Urinary bladder (tissue), 4 donors: Measurements from ENCODE around the gene CCDC40. TPM values are rescaled to one million over a fixed set of nuclear protein-coding genes. Genes with fewer than 3 reads are reported as not detected.

Experiments
- DNase-seq: peaks from one replicate; pipeline ENCODE4 v3.0.0-alpha.2; 2015; ENCODE audit errors: extremely low spot score
- H3K27ac ChIP-seq: one replicate; pipeline ENCODE4 v1.5.1; 2013; ENCODE audit warnings: low read depth, mild to moderate bottlenecking, moderate library complexity
- H3K36me3 ChIP-seq: one replicate; pipeline ENCODE4 v1.6.1; 2013; ENCODE audit warnings: mild to moderate bottlenecking, moderate library complexity; ENCODE audit not compliant: insufficient read depth
- H3K4me1 ChIP-seq: one replicate; pipeline ENCODE4 v1.6.1; 2013; ENCODE audit warnings: mild to moderate bottlenecking, moderate library complexity; ENCODE audit not compliant: insufficient read depth
- H3K4me3 ChIP-seq: one replicate; pipeline ENCODE4 v1.5.1; 2013; ENCODE audit warnings: low read depth, low read length
- WGBS: extraction: QIAGEN DNeasy Blood & Tissue Kit; methylation state at CpG from one replicate; pipeline ENCODE4 v1.1.7; 2013; 5-methylcytosine and 5-hydroxymethylcytosine counted together
- polyA plus RNA-seq: library from polyadenylated mRNA; stranded (reverse); fragments of 200-250 nt; gene quantifications from one replicate; pipeline ENCODE4 v1.2.3, GENCODE V29; 2013
- total RNA-seq: library from RNA; depleted of rRNA; stranded (reverse); fragments of >200 nt; gene quantifications from one replicate; pipeline ENCODE4 v1.2.3, GENCODE V29; 2014
- donor health status: healthy with polysubstance abuse.
- donor health status: healthy.

CCDC40 gene, protein sequence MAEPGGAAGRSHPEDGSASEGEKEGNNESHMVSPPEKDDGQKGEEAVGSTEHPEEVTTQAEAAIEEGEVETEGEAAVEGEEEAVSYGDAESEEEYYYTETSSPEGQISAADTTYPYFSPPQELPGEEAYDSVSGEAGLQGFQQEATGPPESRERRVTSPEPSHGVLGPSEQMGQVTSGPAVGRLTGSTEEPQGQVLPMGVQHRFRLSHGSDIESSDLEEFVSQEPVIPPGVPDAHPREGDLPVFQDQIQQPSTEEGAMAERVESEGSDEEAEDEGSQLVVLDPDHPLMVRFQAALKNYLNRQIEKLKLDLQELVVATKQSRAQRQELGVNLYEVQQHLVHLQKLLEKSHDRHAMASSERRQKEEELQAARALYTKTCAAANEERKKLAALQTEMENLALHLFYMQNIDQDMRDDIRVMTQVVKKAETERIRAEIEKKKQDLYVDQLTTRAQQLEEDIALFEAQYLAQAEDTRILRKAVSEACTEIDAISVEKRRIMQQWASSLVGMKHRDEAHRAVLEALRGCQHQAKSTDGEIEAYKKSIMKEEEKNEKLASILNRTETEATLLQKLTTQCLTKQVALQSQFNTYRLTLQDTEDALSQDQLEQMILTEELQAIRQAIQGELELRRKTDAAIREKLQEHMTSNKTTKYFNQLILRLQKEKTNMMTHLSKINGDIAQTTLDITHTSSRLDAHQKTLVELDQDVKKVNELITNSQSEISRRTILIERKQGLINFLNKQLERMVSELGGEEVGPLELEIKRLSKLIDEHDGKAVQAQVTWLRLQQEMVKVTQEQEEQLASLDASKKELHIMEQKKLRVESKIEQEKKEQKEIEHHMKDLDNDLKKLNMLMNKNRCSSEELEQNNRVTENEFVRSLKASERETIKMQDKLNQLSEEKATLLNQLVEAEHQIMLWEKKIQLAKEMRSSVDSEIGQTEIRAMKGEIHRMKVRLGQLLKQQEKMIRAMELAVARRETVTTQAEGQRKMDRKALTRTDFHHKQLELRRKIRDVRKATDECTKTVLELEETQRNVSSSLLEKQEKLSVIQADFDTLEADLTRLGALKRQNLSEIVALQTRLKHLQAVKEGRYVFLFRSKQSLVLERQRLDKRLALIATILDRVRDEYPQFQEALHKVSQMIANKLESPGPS
- total RNA-seq (8.0 TPM), polyA plus RNA-seq (2.2 TPM)

DNA sequence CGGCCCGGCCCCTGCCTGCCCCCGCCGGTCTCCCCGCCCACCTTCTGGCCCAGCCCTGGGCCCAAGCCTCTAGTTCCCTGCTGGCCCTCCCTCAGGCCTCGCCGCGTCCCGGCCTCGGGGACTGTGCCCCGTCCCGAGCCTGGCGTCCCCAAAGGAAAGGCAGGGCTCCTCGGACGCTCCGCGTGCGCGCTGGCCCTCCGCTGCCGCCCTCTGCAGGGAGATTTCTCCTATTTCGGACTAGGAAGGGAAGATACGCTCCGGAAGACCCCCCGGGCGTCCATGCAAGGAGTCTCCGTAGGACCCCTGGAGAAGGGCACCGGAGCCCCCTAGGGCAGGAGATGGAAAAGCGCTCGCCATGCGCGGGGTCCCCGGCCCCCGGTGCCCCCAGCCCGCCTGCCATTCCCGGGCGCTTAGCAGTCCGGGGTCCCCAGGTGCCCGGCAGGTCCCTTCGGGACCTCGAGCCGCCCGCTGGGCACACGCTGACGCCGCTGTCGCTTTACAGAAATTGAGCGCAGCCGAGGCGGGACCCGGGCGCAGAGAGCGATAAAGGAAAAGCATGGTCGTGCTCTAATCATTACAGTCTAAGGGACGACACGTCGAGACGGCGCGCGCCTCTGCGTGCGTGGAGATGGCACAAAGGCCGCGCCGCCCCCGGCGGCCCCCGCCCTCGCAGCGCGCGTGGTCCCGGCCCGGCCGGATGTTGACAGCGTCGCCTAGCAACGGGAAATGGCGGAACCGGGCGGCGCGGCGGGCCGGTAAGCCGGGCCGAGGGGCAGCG, at the start of gene CCDC40:
Gene CCDC40, plus strand, starts transcription at position 706 of the 778 bp plus-strand sequence. Its CDS starts 21 bp downstream, at position 727.
- peak within 1 kb of the TSS; percentile 90 for H3K27ac ChIP-seq
- WGBS, result under 1% methylated on average over 89 of the region's 89 CpGs
- peak within 1 kb of the TSS; percentile 97 for H3K4me3 ChIP-seq
- H3K4me1 ChIP-seq, result peaks cover 1% of the 10 kb centered on the region
- peak; percentile 40 for DNase-seq
- no peaks in the 10 kb centered on the region for H3K36me3 ChIP-seq

DNA sequence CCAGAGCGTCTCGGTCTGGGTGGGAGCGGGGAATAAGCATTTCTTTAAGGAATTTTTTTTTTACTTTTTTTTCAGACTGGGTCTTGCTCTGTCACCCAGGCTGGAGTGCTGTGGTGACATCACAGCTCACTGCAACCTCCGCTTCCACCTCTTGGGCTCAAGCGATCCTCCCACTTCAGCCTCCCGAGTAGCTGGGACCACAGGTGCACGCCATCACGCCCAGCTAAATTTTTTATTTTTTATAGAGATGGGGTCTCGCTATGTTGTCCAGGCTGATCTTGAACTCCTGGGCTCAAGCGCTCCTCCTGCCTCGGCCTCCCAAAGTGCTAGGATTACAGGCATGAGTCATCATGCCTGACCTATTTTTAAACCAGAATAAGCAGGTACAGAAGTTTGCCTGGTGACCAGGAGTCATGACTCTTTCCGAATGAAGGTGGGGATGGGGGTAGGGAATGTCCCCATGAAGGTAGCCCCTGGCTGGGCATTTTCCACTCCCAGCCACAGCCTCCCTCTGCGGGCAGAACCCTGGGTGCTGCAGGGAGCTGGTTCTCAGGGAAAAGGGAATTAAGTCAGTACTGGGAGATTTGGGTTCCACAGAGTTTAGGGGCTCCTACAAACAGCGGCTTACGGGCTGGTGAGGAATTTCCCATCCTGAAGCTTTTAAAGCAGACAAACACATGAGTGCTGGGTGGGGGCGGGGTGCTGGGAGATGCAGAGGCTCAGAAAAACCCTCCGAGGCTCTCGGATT, 49.1 kb upstream of the CCDC40 start:
- no peak for DNase-seq
- 73% methylated on average over 18 of the region's 18 CpGs for WGBS
- Histone ChIP-seq H3K4me3 (no peak overlapping the region), H3K4me1 (no peaks in the 10 kb centered on the region), H3K27ac (no peak overlapping the region), H3K36me3 (no peaks in the 10 kb centered on the region)

DNA sequence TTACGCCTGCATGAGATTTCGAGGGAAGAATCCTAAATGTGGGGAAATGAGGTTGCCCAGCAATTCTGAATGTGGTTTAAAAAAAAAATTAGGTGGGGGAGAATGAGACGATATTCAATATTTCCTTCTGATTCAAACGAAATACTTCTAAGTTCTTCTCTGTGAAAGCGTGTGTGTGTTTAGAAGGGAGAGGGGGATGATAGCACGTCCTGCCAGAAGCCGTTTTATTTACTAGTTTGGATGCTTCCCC, 48.6 kb upstream of the CCDC40 start:
- DNase-seq, result no peak
- Histone ChIP-seq H3K27ac (no peak overlapping the region), H3K4me1 (no peaks in the 10 kb centered on the region), H3K4me3 (no peak overlapping the region), H3K36me3 (no peaks in the 10 kb centered on the region)
- WGBS, result 62% methylated on average over 7 of the region's 7 CpGs

DNA sequence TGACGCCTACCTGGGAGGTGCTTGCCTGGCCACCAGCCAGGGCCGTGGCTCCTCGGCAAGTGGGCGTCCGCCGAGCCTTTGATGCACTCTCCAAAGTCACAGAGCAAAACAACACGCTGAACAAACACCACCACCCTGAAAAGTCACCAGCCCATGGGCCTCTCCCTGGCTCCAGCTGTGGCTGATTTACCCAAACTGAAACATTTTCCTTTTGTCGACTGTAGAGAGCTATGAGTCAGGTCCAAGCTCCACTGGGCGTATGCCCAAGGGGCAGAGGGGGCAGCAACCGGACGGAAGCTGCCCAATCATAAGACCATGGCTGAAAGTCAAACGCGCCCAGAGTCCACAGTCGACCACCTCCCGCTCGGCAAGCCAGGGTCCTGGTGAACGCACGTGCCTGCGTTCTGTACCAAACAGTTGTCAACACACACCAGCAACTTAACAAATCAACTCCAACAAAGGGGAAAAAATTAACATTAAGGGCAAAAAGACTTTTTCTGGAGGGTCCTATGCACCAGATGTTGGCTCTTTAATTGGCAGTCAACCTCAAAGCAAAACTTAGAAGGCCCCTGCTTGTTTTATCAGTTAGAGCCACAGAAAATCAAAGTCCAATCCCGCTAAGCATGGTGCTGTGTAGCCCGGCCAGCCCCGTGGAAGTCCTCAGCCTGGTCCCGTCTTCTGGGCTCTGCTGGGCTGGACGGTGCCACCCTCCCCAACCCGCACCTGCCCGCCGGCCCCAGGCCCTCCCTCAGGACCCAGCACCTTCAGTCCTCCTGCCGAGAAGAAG, 48.1 kb upstream of the CCDC40 start:
- no peaks in the 10 kb centered on the region for H3K36me3 ChIP-seq
- no peak overlapping the region for H3K27ac ChIP-seq
- DNase-seq, result no peak
- no peaks in the 10 kb centered on the region for H3K4me1 ChIP-seq
- 54% methylated on average over 28 of the region's 28 CpGs for WGBS
- H3K4me3 ChIP-seq, result no peak overlapping the region

DNA sequence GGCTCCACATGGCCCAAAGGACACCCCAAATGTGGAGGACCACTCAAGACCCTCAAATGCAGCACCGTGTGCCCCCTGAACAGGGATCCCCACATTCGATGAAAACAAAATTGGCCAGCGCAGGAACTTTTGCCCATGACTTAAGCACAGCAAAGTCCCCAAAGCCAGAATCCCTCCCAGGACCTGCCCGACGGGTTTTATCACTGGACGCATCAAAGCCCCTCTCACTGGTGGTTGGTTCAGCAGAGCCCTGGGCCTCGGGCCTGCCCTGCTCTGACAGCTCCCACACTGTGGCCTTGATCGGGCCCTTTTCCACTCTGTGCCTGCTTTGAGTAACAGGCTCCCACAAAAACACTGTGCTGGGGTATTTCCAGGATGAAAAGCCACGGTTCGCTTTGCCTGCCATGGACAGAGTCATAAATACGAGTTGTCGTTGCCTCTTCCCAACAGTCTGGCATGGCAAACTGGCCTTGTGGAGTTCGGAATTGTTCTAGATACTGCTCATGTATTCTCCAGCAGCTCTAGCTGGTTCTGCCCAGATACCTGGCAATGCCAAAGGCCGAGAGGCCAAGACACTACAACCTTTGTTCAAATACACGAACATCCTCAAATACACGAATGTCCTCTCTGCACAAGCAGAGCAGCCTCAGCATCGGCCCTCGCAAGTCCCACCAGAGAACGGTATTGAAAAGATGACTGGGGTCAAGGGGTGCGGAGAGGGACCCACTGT, 47.2 kb upstream of the CCDC40 start:
- no peaks in the 10 kb centered on the region for H3K36me3 ChIP-seq
- H3K27ac ChIP-seq, result no peak overlapping the region
- no peak overlapping the region for H3K4me3 ChIP-seq
- no peak for DNase-seq
- WGBS, result 92% methylated on average over 20 of the region's 20 CpGs
- peaks cover 1% of the 10 kb centered on the region for H3K4me1 ChIP-seq

DNA sequence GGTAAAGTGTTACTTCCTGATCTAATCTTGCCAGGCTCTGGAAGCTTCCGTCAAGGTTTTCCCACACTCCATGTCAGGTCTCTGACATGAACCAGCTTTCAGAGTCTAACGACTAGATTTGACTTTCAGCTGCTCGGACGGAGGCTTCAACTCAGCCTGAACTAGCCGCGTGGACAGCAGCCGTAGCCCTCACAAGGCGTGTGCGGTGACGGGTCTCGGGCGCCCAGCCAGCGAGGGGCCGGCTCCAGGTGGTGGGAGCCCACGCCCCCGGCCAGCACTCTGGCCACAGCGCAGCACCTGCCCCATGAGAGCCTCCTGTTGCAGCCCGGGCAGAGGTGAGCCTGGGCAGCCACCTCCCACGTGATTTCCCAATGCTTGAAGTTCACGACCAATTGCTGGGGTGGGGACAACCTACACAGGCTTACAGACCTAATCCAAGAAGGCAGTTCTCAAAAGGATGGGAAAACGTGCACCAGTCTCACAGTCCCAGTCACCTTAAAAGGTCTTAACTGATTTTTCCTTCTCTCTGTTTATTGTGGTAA, 46.3 kb upstream of the CCDC40 start:
- H3K4me3 ChIP-seq, result no peak overlapping the region
- DNase-seq, result no peak
- WGBS, result 82% methylated on average over 21 of the region's 21 CpGs
- no peak overlapping the region for H3K27ac ChIP-seq
- no peaks in the 10 kb centered on the region for H3K36me3 ChIP-seq
- H3K4me1 ChIP-seq, result peaks cover 1% of the 10 kb centered on the region

DNA sequence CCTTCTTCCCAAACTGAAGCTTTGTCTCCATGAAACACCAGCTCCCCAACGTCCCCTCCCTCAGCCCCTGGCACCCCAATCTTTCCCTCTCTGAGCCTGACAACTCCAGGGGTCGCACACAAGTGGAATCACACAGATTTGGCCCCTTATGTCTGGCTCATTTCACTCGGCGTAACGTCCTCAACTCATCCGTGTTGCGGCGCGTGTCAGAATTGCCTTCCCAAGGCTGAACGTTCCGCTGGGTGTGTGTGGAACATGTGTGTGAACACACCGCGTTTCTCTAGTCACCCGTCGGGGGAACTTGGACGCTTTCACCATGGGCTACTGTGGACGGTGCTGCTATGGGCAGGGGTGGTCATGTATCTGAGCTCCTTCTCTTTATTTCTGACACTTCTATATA, 45.7 kb upstream of the CCDC40 start:
- Histone ChIP-seq H3K36me3 (no peaks in the 10 kb centered on the region), H3K4me1 (peaks cover 1% of the 10 kb centered on the region), H3K27ac (no peak overlapping the region), H3K4me3 (no peak overlapping the region)
- WGBS, result 87% methylated on average over 17 of the region's 17 CpGs
- DNase-seq, result no peak

DNA sequence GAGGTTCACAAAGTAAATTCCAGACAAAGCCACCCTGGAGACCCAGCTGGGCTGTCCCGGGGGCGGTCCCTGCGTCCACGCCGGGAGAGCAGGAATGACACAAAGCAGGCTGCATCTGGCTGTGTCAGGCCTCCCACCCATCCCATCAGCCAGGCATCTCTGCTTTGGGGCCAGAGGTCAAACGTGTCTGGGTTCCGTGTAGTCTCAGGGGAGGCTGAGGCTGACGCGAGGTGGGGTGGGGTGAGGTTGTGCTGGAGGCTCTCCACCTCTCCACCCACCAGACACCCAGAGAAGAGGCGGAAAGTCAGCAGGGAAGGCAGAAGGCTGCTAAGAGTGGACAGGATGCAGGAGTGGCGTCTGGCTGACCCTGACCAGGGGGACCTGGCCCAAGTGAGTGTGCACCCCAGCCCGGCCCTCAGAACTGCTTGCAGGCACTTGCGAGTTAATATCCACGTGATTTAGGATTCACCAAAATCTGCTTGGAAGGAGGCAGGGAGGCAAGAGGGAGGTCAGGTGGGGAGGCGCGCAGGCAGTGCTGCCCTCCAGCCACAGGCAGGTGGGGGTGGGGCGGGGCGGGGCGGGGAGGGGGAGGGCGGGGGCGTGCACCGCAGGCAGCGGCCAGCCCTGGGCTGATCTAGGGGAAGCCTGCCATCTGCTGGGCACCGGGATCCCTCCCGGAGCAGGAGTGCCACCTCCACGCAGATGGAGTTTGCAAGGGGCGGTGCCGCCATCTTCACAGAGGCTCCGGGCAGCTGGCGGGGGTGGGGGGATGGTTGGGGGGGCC, 45.1 kb upstream of the CCDC40 start:
- H3K36me3 ChIP-seq, result no peaks in the 10 kb centered on the region
- peak overlapping the region; percentile 30 for H3K4me3 ChIP-seq
- WGBS, result 33% methylated on average over 28 of the region's 30 CpGs
- peaks cover 1% of the 10 kb centered on the region for H3K4me1 ChIP-seq
- H3K27ac ChIP-seq, result no peak overlapping the region
- DNase-seq, result no peak

DNA sequence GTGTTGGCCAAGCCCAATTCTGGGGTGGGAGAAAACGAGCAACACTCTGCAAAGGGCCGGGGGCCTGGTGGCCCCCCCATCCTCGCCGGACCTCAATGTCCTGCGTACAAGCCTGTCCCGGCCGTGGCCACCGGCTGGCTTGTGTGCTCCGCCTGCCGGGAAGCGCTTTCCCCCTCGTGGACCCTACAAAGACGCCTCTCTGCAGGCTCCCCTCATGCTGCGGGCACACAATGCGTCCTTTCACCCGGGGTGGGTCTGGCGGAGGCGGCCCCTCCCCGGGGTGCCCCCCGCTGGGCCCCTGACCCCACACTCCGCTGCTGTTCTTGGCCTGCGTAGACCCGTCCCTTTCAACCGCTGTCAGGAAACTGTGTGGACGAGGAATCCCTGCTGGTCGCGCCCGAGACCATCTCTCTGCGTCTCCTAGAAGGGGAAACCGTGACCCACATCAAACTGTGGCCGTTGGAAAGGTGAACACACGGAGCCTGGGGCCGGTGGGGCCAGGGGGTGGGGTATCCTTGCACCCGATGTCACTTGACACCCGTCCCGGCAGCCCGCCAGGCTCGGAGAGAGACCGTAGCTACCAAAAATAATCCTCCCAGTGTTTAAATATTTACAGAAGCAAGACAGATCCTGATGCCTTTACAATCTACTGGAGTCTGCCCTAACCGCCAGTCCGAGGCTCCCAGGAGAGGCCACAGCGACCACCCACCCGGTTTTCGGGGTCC, 44.4 kb upstream of the CCDC40 start:
- Histone ChIP-seq H3K27ac (no peak overlapping the region), H3K4me3 (peak overlapping the region; percentile 30), H3K36me3 (no peaks in the 10 kb centered on the region), H3K4me1 (peaks cover 1% of the 10 kb centered on the region)
- no peak for DNase-seq
- 6% methylated on average over 44 of the region's 44 CpGs for WGBS

DNA sequence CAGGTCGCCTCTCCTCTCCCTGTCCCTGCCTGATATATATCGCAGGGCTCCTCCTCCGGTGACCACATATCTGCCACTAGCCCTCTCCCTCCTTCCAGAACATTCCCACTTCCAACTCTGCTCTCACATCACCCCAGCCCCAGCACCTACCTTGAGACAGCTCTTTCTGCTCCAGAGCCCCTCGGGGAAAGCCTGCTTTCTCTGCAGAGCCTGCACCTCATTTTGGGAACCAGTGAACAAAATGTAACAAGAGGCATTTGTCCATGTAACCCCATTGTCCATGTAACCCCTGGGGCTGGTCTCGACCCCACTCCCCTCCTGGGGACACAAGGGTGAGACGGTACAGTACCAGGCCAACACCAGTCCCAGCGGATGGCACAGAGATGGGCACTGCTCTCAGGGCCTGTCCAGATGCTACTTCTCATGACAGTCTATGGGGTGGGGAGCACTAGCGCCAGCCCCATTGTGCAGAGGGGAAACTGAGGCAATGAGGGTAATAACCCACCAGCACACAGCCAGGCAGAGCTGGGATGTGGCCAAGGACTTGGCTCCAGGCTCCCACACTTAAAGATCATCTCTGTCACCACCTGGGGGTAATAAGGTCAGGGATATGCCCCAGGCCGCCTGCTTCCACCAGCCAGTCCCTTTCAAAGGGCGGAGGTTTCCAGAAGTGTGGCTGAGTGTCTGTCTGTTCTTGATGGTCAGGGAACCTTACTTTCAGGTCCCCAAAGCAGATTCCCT, 43.6 kb upstream of the CCDC40 start:
- H3K36me3 ChIP-seq, result no peaks in the 10 kb centered on the region
- H3K27ac ChIP-seq, result no peak overlapping the region
- 60% methylated on average over 10 of the region's 10 CpGs for WGBS
- no peak for DNase-seq
- H3K4me1 ChIP-seq, result peaks cover 1% of the 10 kb centered on the region
- H3K4me3 ChIP-seq, result no peak overlapping the region
